Central memory CD4-positive, alpha-beta T cell (primary cell): ENCODE data around the gene GNE.
"Not testable (repeated sequence)": the region's sequence is repeated elsewhere in the genome, so short reads cannot be mapped to it uniquely, and the experiment has no call there.

Experiments used
- DNase-seq: peaks from one replicate; pipeline ENCODE4 v3.0.0; 2022

GNE gene

DNA sequence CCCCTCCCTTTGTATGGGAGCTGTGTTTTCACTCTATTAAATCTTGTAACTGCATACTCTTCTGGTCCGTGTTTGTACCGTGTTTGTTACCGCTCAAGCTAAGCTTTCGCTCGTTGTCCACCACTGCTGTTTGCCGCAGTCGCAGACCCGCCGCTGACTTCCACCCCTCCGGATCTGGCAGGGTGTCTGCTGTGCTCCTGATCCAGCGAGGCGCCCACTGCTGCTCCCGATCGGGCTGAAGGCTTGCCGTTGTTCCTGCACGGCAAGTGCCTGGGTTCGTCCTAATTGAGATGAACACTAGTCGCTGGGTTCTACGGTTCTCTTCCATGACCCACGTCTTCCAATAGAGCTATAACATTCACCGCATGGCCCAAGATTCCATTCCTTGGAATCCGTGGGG, 6.6 kb upstream of the GNE start:
- DNase-seq: no peak

DNA sequence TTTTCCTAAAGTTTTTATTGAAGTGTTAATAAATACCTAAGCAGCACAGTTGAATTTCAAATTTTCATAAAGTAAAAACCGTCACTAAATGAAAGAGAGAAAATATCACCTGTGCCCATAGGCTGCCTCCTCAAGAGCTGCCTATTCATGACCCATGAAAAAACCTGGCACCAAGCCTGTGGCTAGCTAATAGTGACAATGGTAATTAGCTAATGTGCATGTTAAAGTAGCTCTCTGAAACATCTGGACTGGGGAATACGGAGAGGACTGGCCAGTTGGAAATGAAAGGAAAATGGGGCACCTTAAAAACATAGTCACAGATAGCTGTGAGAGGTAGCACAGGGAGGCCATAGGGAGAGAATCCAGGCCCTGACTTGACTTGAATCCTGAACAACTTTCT, 5.4 kb upstream of the GNE start:
- no peak for DNase-seq

DNA sequence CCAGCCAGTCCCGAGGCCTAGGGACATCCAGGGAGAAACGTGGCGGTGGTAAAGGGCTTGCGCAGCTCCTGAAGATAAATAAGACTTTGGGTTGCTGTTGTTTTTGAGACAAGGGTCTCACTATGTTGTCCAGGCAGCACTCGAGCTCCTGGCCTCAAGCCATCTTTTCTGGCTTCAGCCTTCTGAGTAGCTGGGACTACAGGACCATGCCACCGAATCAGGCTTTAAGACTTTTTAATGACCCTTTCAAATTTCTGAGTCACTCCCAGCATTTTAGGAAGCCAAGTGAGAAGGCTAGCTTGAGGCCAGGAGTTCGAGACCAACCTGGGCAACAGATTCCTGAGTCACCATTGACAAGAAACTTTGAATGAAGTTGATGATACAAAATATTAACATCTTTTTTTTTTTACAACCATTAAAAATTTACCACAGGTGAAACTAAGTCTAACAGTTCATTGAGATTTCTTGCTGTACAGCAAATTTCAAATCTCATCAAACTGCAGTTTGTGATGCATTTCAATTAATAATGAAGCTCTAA, 817 bp upstream of the GNE start:
- no peak for DNase-seq

DNA sequence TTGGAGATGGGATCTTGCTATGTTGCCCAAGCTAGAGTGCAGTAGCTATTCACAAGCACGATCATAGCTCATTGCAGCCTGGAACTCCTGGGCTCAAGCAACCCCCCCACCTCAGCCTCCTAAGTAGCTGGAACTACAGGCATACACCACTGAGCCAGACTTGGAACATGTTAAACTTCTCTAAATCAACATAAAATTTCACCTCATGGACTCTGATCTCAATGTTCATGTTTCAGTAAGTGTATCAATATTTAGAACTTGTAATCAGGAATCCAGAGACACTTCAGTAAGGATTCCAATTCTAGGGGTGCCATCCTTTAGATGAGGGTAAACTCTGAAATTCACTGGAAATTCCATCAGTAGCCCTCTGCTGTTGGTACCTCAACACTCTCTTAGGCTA, 6.8 kb downstream of the GNE start:
- DNase-seq: no peak

DNA sequence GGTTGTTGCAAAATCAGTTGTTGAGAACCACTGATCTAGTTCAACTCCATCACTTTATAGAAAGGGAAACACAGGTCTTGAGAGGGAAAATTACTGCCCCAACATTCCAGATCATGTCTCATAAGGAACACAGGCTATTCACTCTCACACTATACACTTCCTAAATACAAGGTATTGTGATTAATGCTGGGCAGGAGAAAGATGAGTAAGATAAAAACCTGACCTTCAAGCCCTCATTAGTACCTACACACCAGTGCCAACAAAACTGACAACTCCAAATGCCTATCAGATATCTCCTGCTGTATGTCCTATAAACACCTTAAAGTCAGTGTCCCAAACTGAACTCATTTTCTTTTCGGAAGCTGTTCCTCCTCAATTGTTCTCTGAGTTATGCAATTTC, 8.2 kb downstream of the GNE start:
- DNase-seq: no peak

DNA sequence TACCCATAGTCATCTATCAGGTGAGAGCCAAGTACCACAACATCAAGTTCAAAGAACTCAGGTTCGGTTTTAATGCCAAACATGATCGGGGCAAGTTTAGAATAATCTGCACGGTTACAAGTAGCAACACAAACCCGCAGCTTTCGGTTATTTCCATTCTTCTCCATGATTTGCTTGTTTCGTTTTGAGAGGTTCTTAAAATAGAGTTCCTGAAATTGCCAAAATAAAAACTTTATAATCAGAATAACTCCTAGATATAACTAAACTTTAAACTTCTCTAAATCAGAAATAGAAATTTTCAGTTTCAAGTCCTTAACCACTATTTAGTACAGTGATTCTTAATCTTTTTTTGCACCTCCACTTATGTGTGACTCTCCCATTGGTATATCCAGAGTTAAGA, 9.1 kb downstream of the GNE start:
- DNase-seq: no peak

DNA sequence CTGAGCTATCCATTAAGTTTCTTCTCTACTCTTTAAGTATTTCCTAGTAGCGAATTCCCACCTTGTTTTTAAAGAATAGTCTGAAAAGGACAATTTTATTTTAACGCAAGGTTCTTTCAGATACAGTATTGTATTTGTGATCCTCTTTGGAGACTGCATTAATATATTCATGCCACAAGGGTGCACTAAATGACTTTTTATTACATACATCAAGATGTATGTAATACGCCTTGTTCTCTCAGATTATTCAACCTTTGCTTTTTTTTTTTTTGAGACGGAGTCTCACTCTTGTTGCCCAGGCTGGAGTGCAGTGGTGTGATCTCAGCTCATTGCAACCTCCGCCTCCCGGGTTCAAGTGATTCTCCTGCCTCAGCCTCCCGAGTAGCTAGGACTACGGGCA, 10.2 kb downstream of the GNE start:
- DNase-seq: peak; percentile 27

DNA sequence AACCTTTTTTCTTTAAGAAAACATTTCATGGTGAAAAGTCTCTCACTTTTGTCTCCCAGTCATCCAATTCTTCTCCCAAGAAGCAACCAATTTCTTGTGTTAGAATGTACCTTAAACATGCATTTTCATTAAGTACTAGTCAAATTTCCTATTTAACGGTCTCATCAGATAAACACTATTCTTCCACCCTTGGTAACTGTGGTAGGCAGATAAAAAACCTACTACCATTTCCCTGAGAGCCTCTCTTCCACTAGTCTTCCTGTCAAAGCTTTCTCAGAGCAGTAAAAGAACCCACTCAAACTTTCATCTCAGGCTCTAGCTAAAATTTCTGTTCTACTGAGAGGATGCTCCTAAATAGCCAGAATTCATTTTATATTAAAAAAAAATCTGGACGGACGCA, 10.9 kb downstream of the GNE start:
- no peak for DNase-seq

DNA sequence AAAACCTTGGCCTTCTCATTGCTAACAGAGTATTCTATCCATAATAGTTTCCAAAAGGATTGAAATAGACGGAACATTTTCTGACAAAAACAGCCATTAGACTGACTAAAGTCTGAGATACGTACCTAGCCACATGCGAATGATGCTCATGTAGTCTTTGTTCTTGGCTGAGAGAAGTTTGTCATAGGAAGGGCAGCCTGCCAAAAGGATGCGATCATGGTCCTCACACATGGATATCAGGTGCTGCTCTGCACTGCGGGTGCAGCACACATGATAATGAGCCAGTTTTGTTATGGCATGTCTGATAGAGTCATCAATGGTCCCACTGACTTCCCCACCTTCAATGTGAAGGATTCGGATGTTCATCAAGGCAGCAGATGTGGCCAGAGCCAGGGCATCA, 12.3 kb downstream of the GNE start:
- DNase-seq: no peak

DNA sequence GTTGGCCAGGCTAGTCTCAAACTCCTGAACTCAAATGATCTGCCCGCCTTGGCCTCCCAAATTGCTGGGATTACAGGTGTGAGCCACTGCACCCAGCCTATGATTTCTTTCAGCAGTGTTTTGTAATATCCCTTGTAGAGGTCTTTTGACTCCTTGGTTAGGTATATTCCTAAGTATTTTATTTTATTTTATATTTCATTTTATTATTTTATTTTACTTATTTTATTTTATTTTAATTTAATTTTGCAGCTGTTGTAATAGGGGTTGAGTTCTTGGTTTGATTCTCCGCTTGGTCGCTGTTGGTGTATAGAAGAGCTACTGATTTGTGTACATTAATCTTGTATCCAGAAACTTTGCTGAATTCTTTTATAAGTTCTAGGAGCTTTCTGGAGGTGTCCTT, 18.6 kb downstream of the GNE start:
- not testable (repeated sequence) for DNase-seq

DNA sequence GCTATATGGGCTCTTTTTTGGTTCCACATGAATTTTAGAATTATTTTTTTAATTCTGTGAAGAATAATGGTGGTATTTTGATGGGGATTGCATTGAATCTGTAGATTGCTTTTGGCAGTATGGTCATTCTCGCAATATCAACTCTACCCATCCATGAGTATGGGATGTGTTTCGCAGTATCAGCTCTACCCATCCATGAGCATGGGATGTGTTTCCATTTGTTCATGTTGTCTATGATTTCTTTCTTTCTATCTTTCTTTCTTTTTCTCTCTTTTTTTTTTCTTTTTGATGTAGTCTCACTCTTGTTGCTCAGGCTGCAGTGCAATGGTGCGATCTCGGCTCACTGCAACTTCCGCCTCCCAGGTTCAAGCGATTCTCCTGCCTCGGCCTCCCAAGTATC, 19.0 kb downstream of the GNE start:
- DNase-seq: not testable (repeated sequence)

DNA sequence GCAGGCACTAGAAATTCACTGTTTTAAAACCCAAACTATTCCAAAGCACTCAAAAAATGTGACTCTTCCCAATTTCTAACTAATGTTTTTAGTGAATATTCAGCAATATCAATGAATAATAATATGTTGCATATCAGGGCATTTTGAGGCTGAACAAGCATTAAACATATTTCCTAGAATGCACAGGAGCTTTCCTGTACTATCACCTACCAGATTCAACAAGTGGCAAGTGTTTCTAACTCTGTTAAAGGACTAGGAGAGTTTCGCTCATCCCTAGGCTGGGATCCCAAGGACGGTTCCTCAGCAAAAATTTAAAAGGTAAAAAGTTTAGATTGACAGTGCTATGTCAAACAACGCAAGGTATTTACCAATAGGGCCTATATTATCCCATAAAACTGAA, 21.0 kb downstream of the GNE start:
- DNase-seq: no peak

DNA sequence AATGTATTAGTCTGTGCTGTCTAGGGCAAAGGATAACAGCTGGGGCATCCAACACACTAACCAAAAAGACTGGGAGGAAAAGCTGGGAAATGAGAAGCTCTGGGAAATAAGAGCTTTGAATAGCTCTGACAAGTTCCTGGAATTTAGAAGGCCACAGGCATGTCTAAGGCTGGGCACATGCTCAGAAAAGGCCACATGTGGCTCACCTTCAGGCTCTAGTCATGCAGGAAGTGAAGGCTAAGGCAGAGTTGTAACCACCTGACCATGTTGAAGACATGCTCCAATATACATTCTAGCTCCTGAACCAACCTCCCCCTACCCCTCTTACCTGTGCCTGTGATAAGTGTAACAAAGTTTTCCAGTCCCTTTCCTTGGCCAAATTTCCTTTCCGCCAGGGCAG, 35.8 kb downstream of the GNE start:
- DNase-seq: no peak

DNA sequence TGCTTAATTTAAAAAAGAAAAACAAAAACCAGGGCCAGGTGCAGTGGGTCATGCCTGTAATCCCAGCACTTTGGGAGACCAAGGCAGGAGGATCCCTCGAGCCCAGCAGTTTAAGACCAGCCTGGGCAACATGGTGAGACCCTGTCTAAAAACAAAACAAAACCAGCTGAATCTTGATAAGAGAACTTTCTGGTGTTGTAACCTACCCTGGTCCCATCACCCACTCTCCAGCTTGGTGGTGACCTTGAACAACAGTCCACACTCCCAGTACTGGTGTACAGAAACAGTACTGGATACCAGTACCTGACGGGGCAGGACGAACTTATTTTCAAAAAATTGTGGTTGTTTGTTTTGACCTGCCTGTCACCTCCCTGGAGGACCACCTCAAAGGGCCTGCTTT, 36.6 kb downstream of the GNE start:
- no peak for DNase-seq

DNA sequence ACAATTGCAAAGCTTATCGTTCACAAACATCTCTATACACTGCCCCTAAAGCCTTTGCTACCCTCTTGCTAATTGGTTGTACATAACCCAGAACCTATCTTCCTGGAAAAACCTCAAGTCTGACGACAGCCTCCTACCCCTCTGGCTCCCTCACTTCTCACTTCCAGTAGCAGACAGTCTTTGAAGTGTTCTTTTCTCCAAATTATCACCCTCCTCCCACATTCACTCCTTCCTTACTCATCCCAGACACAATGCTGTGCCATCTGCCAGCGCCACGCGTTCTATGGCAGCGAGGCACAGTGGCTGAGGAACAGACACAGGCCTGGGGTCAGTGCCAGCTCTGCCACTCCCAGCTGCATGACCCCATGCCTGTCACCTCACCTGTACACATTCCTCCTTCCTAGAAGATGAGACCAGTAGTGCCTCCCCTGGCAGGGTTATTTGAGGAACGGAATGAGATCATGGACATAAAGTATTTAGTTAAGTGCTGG, 39.8 kb downstream of the GNE start:
- DNase-seq: no peak

DNA sequence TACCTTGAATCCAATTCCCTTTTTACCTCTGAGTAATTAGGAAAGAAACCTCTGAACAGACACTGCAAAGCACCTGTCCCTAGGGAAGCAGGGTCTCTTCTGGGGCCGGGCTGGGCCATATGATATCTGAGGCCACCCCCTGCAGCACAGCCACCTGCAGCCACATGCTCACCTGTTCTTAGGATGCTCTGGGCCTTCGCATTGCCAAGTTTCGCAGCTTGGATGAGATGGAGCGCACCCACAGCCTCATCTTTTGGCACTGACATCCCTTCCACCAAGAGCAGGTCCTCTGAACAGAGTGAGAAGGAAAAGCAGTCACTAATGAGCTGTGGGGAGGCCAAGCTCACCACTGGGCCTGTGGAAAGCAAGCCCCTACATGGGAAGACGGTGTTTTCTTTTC, 40.2 kb downstream of the GNE start:
- DNase-seq: no peak

DNA sequence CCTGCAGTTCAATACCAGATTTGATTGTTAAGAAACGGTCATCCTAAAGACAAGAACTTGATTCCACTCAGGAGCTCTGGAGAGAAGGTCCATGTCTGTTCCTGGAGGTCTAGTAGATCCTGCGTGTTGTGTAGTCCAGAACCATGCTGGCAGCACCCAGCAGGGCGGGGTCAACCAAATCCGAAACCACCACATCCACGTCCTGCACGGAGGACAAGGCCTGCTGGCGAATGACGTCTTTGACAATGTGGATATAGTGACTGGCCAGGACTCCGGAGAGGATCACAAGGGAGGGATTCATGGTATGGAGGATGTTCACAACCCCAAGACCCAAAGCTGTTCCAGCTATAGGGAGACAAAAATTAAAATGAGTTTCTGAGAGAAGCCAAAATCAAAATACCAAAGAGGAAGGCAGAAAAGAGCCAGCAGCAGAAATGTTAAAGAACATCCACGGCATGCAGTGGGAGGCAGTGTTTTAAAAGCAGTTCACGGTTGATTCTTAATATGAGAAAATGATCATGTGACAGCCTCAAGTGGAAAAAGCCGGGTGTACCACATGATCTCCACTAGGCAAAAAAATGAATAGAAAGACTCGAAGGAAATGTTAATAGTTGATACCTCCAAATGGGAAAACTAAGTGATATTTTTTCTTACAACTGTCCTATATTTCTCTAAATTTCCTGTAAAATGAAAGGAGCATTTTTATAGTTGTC, 40.8 kb downstream of the GNE start:
- DNase-seq: no peak

DNA sequence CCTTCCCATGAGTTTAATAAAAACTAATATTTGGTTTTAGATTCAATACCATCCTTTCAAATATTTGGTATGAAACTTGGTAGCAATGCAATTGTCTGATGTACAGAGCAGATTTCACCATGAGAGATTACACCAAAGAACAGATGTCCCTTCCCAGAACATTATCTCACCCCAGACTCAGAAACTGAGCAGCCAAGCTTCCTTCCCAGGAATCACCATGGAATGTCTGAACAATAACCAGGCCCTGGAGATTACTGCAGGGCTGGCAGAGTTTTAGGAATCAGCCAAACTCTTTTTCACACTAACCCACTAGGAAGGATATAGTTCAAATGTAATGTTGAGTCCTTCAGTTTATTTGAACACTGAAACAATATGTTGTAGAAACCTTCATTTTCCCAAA, 43.7 kb downstream of the GNE start:
- no peak for DNase-seq

DNA sequence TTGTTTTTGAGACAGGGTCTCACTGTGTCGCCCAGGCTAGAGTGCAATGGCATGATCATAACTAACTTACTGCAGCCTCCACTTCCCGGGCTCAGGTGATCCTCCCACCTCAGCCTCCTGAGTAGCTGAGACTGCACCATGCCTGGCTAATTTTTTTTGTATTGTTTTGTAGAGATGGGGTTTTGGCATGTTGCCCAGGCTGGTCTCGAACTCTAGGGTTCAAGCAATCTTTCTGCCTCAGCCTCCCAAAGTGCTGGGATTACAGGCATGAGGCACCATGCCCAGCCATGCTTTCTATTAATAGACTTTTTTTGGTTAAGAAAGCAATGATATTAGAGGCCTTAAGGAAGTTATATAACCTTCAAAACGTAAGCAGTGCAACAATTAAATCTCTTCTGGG, 44.3 kb downstream of the GNE start:
- no peak for DNase-seq

DNA sequence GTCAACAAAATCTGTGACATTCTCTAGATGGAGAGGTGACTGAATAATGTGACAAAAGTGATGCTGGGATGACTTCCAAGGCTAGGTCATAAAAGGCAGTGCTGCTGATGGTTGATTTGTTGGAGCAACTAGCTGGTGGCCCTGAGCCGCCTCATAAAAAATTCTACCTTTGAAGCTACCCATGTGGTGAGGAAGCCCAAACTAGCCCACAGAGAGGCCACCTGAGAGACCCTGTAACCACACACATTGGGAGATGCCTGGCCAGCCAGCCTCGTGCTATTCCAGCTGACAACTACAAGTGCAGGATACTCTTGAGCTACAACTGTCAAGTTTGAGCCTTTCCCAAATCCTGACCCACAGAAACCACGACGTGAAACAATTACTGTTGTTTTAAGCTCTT, 44.9 kb downstream of the GNE start:
- no peak for DNase-seq

DNA sequence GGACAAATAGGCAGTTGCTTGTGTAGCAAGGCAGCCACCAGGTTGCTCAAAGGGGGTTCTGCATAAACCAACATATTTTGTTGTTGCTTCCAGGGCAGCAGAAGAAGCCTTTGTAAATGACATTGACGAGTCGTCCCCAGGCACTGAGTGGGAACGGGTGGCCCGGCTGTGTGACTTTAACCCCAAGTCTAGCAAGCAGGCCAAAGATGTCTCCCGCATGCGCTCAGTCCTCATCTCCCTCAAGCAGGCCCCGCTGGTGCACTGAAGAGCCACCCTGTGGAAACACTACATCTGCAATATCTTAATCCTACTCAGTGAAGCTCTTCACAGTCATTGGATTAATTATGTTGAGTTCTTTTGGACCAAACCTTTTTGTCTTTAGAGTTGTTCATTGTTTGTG, 46.7 kb downstream of the GNE start:
- DNase-seq: no peak

DNA sequence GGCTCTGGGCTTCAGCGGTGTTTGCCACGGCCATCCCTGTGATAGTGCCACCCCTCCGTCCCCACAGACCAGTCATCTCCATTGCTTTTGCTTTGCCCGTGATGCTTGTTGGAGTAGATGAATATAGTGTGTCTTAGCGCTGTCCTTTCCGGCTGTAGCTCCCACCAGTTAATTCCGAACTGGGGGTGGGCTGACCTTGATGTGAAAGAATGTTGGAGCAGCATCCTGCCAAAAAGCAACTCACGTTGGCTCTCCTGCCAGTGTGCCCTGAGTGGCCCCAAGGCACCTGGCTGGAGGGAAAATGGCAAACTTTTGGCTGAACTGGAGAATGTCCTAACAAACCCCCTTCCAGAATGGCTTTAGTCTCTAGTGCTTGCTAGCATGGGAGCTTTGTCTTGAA, 47.5 kb downstream of the GNE start:
- DNase-seq: no peak

DNA sequence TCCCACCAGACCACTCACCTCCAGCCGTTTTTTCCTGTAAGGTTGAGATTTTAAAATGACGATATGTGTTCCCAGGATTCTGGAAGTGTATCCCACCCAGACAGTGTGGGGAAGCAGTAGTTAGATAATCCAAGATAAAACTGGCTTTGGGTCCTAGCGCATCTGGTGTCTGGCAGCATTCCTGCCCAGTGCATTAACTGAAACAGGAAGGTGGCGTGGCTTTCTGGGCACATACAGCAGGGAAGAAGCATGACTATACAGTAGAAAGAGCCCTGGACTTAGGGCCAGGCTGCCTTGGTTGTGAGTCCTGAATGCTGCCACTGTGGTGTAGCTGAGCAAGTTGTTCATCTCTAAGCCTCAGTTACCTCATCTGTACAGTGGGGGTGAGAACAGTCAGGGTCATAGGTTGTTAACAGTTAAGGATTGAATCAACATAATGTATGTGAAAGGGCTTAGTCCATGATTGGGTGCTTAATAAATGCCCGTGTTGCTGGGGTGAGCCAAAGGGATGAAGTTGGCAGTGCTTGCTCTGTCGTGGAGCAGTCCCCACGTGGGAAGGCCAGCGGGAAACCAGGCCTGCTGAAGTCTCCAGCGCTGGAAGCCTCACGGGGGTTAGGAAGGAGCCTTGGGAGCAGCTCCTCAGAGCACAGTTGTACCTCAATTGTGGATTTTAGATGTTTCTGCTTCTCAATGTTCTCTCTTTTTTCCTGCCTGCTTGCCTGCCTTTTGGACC, 49.6 kb downstream of the GNE start:
- DNase-seq: no peak

DNA sequence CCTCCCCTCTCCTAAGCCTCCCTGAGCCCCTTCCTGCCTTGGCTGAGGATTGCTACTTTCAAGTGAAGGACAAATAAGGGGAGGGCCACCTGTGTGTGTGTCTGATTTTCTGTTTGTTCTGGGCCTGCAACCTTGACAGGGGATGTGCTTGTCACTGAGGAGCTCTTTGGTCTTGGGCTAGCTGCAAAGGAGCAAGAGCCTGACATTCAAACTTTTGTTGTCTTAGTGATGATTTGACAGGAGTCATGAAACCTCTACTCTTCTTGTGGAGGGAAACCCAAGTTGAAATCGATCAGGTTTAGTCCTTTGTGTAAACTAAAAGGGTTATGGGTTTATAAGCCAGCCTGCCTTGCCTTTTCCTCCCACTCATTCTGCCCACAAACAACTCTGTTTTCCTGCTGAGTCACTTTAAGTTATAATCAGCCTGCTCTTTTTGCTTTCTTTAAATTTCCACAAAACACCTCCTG, 50.7 kb downstream of the GNE start:
- DNase-seq: no peak
